HPDE6-E6E7 (cell line): ENCODE measurements around the gene PRKCE.
"Not testable (repeated sequence)": the region's sequence is repeated elsewhere in the genome, so short reads cannot be mapped to it uniquely, and the experiment has no call there.

ENCODE experiments used
- DNase-seq: peaks from one replicate; pipeline ENCODE4 v3.0.0; 2011; ENCODE audit warnings: missing footprints; ENCODE audit errors: extremely low spot score

PRKCE gene

DNA sequence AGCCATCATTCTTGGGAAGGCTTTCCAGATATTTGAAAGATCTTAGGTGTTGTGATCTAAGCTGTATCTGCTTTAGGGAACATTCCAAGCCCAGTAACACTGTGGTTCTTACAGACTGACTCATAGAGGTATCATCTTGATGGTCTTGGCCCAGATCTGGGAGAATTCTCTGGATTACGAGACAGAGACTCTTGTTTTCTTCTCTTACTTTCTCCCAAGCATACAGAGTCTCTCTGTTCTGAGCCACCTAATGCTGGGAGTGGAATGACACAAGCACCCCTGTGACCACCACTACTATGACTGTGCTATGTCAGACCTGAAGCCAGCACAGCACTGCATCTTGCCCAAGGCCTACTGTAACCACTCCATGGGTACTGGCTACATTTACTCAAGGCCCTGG is 564.7 kb downstream of the PRKCE start:
- no peak for DNase-seq

DNA sequence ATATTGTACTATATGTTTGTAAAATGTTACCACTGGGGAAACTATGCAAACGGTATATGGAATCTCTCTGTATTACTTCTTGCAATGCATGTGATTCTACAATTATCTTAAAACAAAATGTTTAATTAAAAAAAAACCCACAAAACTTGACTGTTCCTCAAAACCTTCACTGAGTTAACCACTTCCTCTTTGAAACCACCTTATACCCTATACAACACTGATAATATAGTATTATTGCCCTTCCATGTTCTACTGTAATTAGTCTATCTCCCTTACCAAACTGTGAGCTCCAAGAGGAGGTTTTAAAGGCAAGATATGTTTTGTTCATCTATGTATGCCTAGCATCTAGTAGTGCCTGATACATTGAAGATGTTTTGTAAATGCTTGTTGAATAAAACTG is 572.0 kb downstream of the PRKCE start:
- DNase-seq: not testable (repeated sequence)

DNA sequence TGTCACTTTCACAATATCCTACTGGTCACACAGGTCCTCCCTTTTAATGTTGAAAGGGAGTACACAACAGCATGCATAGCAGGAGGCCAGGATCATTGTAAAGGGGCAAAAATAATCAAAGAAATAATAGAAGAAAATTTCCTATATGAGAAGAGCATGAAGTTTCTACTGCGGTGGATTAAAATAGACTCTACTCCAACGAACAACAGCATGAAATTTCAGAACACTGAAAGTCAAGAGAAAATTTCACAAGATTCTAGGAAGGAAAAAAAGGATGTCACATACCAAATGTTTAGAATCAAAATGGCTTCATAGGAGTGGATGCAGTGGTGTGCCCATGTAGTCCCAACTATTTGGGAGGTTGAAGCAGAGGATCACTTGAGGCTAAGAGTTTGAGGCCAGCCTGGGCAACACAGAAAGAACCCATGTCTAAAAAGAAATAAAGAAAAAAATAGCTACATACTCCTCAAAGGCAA is 573.7 kb downstream of the PRKCE start:
- no peak for DNase-seq

DNA sequence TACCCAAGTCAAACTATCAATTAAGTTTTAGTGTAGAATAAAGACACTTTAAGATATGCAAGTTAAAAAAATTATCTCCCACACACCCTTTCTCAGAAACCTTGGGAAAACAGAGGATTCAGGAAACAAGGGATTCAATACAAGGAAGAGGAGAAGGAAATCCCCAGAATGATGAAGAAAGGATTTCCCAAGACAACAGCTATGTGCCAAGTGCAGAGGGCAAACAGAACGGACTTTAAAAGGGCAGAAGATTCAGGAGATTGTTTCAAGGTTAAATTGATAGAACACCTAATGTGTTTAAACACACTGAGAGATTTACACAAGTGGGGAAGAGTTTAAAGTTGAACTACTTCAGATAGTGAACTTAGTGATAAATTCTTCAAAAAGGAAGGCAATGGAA is 574.3 kb downstream of the PRKCE start:
- DNase-seq: no peak

DNA sequence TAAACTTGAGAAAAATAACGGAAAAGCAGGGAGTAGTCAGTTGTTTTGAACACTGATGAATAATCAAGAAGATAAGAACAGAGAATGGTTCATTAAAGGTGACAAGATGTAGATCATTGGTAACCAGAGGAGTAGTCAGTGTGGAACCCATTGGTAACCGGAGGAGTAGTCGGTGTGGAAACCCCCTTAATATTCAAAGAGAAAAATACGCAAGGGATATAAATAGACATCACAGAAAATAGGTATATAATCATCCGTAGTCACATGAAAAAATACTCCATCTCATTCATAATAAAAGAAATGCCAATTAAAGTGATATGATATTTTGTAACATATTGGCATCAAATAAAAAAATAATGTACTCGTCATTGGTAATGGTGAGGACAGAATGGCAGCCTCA is 575.1 kb downstream of the PRKCE start:
- no peak for DNase-seq

DNA sequence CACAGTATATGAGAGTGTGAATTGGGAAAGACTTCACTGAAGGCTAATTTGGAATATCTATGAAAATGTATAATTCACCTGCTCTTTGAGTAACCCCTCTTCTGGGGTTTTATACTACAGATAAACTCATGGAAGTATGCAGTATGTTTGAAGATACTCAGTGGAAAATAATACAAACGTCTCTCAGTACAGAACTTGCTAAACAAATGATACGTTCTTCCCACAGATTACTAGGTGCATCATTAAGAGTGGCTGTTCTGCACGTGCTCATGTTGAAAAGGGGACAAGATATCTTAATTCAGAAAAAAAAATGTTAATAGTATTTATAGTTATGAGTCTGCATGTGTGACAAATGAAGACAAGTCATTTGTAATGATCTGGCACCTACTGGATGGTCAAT is 575.5 kb downstream of the PRKCE start:
- DNase-seq: no peak

DNA sequence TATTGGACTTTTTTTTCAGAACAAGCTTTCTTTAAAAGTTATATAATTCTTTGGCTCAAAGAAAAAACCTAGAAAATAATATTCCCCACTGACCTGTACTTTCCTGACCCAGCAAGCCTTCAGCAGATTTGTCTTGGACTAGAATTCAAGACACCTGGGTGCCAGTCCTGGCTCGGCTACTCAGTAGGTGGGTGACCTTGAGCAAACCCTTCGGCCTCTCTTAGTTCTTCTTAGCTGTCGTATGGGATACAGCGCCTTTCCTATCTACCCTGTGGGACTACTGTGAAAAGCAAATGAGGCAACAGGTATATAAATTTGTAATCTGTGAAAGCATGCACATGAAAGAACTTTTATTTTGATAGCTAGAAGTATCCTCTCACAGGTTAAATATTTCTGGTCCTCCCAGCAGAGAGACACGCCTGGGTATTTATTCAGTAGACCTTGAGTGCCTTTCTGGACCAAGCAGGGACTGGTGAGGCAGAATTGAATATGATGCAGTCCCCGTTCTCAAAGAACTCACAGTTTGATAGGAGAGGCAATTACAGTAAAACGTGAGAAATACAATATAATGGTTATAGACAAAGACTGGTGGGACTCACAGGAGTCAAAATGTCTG is 576.3 kb downstream of the PRKCE start:
- DNase-seq: no peak

DNA sequence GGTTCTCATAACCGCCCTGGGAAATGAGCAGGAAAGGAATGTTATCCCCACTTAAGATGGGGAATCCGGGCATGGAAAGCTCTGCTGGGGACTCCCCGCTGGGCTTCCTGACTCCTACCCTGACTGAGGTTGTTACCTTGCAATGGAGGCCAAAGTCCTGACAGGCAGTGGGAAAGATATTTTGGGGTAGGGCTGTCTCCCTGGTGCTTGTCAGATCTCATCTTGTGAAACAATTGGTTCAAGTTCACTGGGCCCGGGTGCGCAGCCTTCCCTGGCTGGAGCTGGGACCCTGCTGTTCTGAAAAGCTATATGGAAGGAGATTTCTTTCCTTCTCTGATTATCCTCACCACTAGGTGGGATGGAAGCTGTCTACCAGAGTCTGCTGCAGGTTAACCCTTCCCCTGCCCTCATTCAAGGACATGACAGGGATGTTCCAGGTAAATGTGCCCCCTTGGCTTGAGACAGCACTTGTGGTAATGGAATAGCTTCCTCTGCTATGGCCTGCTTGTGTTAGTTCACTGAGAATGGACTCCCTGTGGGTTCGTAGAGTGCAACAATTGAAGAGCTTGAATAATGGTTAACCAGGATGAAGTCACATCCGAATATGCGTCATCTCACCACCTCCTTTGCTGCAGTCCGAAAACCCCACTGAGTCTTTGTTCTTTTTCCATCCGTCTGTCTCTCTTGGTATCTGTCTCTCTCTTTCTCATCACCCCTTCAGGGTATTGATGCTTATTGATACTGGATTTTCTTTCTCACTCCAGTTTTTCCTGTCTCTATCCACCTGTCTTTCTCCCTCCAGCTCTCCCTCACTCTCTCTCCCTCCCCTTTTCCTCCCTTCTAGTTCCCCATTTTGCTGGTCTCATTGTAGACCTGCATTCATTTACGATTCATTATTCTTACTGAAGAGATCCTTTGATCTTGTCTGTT is 577.9 kb downstream of the PRKCE start:
- no peak for DNase-seq

DNA sequence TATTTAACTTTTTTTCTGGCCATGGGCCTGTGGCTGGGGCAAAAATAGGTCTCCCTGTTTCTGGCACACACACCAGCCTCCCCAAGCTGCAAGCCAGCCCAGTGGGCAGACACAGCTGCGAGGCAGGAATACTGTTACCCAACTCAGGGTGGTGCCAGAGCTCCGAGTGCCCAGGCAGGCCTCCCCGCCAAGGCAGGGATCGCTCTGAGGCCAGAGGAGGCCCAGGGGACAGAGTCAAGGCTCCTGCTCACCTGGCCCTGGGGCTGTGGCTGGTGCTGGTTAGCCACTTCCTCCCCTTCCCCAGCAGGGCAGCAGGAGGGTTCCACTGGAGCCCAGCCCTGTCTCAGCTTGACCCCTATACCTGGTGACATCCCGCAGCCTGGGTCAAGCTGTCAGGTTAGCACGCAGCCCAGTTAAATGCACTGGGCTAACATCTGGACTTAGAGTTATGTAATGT is 578.7 kb downstream of the PRKCE start:
- no peak for DNase-seq

DNA sequence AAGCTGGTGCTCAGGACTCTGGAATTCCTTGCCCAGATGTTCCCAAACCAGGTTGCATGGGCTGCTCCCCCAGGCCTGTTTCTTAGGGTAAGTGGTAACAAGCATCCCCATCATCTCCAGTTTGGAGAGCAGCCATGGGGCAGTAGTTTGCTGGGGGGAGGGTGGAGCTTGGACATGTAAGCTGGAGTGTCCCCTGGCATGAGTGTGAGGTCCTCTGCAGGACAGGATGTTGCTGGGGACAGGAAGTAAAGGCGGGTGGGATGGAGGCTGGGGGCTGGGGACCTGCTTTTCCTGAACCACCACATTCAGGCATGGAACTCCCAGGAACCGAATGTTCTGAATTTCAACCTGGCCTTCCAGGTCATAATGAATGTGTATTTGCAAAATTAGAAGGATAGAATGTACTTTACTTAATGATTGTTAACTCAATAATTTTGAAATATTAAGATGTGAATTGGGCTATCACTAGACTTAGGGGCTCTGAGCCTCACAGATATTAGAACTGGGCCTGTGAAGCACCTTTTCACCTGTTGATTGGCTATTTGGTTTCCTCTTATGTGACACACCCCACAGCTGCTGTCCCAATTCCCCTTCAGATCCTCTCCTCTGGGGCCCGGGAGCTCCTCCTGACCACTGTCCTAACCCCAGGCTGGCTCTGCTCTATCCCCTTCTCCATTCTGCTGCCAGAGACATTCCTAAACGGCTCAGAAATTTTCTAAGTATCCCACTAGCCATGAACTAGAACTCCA is 579.4 kb downstream of the PRKCE start:
- DNase-seq: no peak

DNA sequence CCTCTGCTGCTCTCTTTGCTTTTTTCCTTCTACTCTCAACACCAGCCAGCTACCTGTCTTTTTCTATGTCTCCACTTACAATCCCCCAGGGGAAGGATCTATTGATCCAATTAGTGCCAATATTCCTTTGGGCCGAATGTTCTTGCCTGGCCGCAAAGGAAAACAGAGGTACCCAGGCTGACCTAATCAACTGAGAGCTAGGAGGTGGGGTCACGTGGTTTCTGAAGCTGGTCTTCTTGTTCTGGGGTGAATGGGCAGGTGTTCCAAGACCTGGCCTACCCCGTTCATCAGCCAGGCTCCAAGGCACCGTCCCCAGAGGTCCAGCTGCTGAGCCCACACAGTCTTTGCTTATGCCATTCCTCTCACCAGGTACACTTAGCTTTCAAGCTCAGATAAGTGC is 580.2 kb downstream of the PRKCE start:
- DNase-seq: no peak

DNA sequence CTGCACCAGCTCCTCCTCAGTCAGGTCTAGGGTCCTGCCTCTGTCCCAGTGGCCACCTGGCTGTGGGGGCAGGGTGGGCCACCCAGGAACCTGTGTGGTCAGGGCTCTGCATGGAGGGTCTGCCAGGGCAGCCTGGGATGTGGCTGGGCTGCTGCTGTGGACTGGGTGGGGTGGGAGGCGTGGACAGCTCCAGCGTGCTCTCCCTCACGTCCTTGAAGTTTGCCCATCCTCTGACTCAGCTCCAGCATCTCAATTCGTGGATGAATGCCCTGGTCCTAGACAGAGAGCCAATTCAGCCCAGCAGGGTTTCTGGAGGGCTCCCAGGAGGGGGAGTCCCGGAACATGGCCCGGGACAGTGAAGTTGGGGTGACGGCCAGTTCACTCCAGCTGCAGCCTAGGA is 581.4 kb downstream of the PRKCE start:
- no peak for DNase-seq

DNA sequence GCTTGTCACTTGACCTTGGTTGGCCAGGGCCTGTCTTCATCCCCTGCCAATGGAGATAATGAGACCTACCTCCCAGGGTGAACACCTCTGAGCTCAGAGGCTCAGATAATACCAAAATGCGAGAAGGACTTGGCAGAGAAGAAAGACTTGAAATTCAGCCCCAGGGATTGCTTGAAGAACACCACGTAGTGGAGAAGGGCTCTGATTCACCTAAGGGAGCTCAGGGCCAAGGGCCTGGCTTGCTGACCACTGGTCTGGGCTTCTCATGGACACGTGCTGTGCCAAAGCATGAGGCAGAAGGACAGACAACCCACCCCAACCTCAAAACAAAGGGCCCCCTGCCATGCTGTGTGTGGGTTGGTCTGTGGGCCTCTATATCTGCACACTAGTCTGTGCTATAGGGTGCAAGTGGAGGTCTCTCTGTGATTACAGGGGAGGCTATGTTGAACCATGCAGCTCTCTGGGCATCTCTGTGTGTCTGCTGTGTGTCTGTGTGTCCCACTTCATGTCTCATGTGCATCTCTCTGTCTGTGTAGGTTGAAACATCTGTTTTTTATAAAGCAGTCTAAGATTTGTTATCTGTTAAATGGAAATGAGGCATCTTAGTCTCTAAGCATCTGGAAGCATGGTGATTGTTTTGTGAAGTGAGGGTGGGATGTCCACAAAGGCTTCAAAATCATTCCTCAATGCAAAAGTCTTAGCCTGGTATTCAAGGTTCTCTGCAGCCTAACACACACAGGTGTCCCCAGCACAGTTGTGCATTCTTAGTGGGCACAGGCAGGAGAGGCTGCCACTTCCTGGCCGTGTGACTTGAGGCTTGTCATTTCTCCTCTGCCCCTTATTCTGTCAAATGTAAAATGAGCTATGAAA is 584.8 kb downstream of the PRKCE start:
- no peak for DNase-seq

DNA sequence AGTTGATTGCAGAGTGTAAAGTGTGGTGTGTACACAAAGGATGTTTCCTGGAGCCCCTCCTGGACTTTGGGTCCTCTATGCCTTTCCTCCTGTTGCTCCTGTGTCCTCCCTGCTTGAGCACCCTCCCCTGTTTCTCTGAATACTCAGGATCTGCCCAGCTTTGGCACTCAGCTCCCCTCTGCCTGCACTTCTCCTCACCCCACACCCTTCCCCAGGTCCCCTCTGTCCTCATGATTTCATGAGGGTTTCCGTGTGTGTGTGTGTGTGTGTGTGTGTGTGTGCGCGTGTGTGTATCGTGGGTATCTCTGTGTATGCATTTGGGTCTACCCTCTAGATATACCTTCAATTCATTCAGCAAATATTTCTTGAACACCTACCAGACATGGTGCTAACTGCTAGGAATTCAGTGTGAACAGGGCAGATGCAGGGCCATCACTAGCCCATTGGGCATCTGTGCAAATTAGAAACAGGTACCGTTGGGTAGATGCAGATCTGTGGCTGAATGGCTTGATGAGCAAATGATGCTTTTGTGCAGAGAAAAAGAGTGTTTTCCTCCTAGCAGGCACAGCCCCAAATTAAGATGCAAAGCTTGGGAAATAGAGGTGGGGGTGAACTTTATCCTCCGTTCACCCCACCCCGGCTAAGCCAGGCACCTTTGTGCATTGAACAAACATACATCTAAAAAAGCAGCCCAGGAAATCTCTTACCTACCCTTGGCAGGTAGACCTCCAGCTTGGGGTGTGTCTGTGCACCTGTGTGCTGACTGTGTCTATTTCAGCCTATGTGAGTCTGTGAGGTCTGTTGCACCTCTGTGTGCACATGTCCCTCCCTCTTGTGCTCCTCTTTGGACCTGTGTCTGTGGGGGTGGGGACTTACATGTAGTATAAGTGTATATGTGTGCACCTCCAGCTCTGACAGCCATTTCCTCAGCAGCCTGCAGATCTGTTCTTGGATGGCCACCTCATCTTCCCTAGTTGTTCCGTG is 585.7 kb downstream of the PRKCE start:
- no peak for DNase-seq
